Measurements from ENCODE around the gene CCNYL1.
"Not testable (repeated sequence)": the region's sequence is repeated elsewhere in the genome, so short reads cannot be mapped to it uniquely, and the experiment has no call there.

CCNYL1 gene

DNA sequence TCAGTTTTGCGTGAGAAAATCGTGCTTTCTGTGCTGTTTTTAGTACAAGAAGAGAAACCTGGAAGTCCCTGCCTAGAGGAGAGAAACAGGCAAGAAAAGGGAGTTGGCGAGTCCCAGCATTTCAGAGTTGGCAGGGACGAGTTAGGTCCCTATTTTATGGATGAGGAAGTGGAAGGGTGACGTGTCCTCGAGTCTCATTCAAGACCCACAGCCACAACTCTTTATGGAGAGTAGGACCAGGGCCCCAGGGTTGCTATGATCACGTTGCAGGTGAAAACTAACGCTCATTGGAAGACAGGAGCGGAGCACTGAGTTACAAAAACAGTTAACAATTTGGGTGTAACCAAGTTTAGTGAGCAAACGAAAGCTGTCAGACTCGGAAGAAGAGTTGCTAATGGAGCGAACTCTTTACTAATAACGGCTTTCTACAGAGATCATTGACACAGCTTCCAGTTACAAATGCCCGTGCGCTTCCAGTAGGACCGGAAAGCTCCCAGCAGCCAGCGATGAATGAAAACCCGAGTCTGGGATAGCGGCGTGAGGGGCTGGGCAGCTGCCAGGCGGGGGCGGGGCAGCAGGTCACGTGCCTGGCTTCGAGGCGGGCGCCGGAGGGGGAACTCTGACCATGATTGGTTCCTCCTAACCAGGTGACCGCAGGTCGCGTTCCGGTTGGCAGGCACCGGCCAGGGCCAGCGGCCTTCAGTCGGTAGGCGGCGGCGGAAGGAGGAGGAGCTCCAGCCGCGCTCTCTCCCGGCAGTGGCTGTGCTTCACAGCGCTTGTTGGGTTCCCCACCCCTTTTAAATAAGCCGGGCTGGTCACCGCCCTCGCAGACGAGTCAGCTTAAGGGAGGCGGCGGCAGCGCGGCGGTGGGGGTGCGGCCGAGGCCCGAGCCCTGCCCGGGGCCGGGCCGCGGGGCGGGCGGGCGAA, at the start of gene CCNYL1:
Gene CCNYL1 (plus strand): TSS at position 827 of the 927 bp plus-strand sequence. CDS start 257 bp downstream, outside the sequence.
- in situ Hi-C loops (cut with HindIII; ENCODE audit: low sequenced_read_pairs), result no loop called here

DNA sequence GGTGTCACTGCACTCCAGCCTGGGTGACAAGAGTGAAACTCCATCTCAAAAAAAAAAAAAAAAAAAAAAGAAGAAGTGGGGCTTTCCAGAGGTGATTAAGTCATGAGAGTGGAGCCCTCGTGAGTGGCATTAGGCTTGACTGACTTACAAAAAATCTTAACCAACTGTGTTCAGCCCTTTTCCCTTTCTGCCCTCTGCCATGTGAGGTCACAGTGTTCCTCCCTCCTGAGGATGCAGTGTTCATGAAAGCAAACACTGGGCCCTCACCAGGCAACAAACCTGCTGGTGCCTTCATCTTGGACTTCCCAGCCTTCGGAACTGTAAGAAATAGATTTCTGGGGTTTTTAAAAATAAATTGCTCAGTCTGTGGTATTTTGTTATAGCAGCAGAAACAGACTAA, 49.2 kb upstream of the CCNYL1 start:
- in situ Hi-C loops (cut with HindIII; ENCODE audit: low sequenced_read_pairs), result no loop called here

DNA sequence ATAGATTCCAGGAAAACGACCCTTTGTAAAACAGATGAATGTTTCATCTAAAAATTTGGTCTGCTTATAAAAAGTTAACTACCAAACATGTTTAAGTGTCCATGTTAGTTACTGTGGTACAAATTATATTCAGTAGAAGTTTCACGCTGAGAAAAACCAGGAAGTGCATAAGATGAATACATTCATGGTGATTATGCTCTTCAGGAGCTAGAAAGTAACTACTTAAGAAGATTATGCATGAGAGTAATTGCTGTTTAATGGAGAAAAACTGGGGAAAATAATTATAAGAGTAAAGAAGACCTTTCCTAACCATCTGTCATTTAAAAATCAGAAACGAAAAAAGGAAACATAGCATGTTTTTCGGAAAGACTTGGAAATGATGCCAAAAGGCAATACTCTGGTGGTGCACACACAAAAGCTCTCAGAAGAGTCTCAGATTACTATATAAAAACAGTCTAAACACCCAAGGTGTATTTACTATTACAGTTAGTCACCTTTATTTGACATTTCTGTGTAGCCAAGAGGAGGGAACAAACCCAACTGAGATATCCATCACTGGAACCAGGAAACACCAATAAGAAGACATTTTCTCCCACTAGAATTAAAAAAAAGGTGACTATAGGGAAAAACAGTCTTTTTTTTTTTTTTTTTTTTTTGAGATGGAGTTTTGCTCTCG, 47.4 kb upstream of the CCNYL1 start:
- in situ Hi-C loops (cut with HindIII; ENCODE audit: low sequenced_read_pairs), result no loop called here

DNA sequence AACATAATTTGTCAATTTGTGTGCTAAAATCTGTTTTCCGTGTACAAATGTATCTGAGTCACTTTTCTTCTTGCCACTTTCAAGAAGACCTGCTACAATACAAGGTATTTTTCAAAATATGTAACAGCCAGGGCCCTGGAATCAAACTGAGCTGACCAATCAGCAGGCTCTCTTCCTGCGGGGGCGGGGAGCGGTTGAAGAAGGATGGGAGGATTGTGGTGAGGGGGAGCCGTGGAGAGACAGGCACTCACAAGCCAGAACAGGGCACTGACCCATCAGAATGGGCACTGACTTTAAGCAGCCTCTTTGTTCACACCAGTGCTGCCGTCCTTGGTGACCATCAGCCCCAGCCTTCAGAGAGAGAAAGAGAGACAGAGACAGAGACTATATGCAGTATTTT, 40.6 kb upstream of the CCNYL1 start:
- in situ Hi-C loops (cut with HindIII; ENCODE audit: low sequenced_read_pairs), result loop anchor here (5.0 kb wide), 1 partner anchor 34 kb away; no protein-coding TSS in a partner anchor

DNA sequence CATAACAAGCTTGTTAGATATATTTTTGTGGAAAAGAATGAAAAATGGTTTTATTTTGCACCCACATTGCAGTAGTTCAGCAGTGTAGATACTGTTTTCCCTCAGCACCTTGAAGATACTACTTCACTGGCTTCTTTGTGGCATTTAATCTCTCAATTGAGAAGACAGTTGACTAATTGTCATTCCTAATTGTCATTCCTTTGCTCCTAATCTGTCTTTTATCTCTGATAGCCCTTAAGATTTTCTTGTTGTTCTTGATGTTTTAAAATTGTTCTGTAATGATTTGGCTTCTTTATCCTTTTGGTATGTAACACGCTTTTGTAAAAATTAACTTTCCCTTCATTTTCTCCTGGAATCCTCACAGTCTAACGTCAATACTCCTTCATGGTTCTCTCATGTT, 38.0 kb upstream of the CCNYL1 start:
- in situ Hi-C loops (cut with HindIII; ENCODE audit: low sequenced_read_pairs), result loop anchor here (5.0 kb wide), 1 partner anchor 36 kb away; no protein-coding TSS in a partner anchor

DNA sequence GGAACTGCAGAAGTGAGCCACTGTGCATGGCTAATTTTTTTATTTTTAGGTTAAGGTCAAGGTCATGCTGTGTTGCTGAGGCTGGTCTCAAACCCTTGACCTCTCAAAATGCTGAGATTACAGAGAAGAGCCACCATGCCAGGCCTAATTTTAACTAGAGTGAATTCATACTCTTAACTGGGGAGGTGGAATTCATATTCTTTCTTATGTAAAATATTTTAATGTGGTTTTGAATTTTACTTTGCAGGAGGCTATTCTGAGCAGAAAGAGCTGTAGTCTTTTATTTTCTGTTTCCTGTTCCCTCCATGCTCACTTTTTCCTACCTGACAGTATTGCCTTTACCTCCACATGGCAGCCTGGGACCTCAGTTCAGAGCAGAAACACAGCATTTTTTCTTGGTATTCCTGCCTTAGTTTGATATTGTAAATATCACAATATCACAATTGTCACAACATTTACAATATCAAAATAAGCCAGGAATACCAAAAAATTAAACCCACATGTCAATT, 37.1 kb upstream of the CCNYL1 start:
- in situ Hi-C loops (cut with HindIII; ENCODE audit: low sequenced_read_pairs), result loop anchor here (5.0 kb wide), 1 partner anchor 37 kb away; no protein-coding TSS in a partner anchor

DNA sequence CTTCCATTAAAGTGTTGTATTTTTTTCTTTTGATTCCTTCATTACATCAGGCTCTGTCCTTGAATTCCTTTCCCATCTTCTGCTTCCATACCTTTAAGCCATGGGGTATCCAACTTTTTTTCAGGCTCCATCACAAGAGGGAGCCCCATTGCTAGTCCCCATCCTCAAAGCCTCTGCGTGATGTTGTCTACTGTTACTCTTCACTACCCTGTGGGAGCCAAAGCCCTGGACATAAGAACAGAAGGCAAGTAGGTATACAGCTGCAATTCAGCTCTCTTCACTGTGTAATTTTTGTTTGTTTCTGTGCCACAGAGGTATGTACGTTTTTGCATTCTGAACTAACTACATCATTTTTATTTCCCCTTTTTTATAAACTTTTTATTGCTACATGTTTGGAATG, 36.6 kb upstream of the CCNYL1 start:
- in situ Hi-C loops (cut with HindIII; ENCODE audit: low sequenced_read_pairs), result loop anchor here (5.0 kb wide), 1 partner anchor 38 kb away; no protein-coding TSS in a partner anchor

DNA sequence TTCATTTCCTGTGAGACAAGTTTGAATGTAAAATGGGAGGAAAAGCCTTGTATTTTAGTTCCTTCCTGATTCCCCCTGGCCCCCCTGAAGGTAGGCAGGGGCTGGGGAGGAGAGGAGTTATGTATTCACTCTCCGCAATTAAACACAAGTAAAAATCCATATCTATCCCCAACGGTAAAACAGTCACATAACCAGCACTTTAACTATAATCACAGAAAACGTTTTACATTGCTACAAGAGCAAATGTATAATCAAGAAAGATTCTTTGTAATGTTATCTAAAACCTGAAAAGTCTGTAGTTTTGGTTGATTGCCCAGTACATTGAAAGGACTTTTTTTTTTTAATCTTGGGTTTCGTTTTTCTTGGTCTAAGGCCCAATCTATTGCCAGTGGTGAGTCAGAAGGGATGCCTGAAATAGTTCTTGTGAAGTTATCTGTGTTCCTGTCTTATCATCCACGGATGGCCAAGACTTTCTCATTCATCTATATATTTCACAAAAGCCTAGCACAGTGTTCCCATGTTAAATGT, 34.5 kb upstream of the CCNYL1 start:
- in situ Hi-C loops (cut with HindIII; ENCODE audit: low sequenced_read_pairs), result no loop called here

DNA sequence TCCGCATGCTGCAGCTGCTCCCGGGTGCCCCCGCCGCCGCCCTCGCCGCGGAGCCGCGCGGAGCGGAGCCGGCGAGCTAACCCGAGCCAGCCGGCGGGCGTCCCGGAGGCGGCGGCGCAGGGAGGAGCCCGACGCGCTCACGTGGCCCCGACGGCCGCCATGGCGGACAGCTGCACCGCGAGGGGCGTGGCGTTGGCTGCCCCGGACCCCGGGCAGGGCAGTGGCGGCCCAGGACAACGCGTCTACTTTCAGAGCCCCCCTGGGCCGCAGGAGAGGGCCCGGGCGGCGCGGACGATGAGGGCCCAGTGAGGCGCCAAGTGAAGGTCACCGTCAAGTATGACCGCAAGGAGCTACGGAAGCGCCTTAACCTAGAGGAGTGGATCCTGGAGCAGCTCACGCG, 30.0 kb upstream of the CCNYL1 start:
- in situ Hi-C loops (cut with HindIII; ENCODE audit: low sequenced_read_pairs), result no loop called here

DNA sequence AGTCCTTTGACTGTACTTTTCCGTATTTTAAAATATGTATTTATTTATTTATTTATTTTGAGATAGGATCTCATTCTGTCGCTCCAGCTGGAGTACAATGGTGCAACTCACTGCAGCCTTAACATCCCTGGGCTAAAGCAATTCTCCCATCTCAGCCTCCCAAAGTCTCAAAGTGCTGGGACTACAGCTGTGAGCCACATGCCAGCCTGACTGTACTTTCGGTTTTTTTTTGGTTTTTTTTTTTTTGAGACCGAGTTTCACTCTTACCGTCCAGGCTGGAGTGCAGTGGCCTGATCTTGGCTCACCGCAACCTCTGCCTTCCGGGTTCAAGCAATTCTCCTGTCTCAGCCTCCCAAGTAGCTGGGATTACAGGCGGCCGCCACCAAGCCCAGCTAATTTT, 28.9 kb upstream of the CCNYL1 start:
- in situ Hi-C loops (cut with HindIII; ENCODE audit: low sequenced_read_pairs), result no loop called here

DNA sequence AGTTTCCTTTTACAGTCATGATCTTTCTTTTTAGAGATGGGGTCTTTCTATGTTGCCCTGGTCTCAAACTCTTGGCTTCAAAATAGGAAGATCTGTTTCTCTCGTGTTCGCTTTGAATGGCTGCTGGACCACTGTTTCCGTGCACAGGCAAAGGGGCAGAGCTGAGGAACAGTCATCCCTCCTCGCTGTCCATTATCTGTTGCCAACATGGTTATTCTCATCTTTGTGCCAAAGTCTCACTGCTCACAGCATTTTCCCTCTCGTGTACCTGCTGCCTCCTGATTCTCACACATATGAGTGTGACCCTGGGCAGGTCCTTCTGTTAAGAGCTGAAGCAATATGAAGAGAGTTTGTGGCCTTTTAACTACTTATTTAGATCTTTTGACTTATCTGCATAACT, 28.0 kb upstream of the CCNYL1 start:
- in situ Hi-C loops (cut with HindIII; ENCODE audit: low sequenced_read_pairs), result no loop called here

DNA sequence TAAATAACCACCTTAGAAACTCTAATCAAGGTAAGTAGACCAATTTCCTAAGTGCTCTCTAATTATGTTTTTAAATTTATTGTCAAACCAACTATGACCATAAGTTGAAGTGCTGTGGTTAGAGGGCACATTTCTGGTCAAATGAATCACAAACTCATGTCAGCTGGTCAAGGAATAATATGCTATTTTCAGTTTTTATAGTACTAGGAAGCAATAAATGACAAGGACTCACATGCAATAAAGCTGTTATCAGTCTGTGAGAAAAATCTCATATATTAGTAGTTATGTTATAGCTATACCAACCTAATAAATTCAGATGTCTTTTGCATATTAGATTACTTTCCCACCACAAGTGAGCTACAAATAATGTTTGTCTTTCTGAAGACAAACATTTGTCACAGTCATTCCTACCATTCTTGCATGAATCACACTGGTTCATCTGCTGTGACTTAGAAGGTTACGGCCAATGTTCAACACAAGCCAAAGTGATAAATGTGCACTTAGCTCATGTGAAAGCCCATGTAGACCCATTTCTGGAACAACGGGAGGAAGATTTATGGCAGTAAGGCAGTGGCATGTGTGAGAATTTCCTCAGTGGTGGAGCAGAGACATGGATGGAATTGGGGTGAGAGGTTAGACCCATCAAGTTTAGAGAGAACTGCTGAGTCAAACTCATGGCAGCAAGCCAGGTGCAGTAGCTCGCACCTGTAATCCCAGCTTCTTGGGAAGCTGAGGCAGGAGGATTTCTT, 27.4 kb upstream of the CCNYL1 start:
- in situ Hi-C loops (cut with HindIII; ENCODE audit: low sequenced_read_pairs), result no loop called here

DNA sequence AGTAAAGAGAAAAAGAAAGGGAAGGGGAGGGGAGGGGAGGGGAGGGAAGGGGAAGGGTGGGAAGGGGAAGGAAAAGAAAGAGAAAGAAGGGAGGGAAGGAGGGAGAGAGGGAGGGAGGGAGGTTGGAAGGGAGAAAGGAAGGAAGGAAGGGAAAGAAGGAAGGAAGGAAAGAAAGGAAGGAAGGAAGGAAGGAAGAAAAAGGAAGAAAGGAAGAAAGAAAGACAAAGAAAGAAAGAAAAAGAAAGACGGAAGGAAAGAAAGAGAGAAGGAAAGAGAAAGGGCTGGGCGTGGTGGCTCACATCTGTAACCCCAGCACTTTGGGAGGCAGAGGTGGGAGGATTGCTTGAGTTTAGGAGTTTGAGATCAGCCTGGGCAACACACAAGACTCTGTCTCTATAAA, 24.6 kb upstream of the CCNYL1 start:
- in situ Hi-C loops (cut with HindIII; ENCODE audit: low sequenced_read_pairs), result no loop called here

DNA sequence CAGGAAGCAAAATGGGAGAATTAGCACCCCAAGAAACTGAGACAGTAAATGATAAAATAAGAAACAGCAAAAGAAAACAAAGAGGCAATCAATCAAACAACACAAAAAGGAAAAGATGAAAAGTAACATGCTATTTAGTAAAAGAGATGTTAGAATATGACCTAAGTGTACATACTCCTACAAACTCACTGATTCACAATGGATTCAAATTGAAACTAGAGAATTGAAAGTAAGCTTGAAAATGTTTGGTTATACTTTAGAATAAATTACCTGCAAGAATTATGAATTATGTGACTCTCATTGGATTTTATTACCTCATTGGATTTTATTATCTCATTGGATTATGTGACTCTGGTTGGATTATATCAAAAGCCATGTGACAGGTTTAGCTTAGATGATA, 22.8 kb upstream of the CCNYL1 start:
- in situ Hi-C loops (cut with HindIII; ENCODE audit: low sequenced_read_pairs), result no loop called here

DNA sequence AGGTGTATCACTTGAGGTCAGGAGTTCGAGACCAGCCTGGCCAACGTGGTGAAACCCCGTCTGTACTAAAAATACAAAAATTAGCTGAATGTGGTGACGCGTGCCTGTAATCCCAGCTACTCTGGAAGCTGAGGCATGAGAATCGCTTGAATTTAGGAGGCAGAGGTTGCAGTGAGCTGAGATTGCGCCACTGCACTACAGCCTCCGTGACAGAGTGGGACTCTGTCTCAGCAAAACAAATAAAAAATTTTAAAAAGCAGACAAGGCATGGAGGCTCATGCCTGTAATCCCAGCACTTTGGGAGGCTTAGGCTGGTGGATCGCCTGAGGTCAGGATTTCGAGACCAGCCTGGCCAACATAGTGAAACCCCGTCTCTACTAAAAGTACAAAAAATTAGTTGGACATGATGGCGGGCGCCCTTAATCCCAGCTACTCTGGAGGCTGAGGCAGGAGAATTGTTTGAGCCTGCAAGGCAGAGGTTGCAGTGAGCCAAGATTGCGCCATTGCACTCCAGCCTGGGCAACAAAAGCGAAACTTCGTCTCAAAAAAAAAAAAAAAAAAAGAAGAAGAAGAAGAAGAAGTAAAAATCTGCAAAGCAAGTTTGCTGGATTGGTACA, 20.5 kb upstream of the CCNYL1 start:
- in situ Hi-C loops (cut with HindIII; ENCODE audit: low sequenced_read_pairs), result not testable (repeated sequence)

DNA sequence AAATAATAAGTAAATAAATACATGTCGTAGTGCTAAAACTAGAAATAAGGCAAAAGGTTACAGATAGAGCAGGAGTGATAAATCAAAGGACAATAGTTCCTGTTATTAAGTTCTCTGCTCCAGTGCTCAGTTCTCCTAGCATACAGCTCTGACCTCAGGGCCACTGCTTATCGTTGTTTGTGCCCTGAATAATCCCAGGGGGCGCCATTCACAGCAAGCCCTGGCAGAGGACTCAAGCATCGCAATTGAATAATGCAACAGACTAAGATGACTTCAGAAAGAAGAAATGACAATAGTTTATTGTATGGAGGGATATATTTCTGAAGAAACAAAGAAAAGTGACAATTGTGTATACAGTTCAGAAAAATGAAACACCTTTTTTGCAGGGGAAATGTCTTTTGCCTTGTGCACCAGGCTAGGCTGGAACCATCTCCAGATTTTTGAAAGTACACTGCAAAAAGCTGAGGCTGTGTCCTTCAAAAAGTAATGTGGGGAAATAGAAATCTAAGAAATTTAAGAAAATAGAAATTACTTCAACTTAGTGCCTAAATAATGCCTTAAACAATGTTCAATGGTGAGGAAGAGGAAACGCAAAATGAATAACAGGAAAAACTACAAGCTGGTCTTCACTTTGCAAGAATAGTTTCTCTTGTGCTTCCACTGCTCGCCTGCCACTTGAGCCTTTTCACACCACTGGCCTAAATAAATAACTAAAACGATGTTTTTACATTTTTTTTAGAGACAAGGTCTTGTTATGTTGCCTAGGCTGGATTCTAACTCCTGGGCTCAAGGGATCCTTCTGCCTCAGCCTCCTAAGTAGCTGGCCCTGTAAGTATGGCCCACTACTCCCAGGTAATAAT, 19.0 kb upstream of the CCNYL1 start:
- in situ Hi-C loops (cut with HindIII; ENCODE audit: low sequenced_read_pairs), result no loop called here

DNA sequence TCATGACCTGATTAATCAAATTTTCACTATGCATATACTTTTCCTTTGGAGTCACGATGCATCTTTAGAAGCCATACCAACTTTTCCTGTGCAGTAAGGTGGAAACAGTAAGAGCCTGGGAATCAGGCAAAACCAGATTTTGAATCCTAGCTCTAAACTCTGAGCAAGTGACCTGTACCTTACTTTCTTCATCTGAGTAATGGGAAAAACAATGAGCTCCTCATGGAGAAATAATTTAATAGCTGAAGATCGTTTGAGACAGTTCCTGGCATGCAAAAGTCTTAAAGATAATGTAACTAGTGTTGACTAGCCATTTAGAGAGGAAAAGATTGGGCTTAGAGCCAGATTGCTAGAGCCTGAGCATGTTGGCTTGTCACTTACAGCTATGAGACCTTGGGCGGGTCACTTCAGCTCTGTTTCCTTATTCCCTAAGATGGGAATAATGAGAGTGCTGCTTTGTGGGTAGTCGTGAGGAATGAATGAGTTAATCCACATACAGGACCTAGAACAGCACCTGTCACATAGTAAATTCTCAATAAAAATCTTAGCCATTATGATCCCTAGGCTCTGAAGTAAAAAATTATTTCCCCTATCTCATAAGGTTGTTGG, 17.7 kb upstream of the CCNYL1 start:
- in situ Hi-C loops (cut with HindIII; ENCODE audit: low sequenced_read_pairs), result no loop called here

DNA sequence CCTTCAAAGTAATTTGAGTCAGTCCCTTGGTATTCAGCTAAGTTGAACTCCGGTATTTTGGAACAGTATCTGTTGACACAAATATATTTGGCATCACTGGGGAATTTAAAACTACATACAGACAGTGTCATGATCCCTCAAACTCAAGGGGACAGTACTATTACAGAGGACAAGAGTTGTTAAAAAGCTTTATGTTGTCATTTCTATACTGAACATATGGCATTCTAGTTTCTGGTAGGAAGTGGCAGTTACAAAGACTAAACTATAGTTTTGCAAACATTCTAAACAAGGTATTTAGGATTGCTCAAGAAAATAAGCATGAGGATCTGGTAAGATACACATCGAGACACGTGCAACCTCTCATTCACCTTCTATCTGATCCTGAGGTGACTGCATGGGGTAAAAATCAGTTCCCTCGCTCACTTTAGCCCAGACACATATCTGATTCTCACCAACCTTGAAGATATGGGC, 16.6 kb upstream of the CCNYL1 start:
- in situ Hi-C loops (cut with HindIII; ENCODE audit: low sequenced_read_pairs), result no loop called here

DNA sequence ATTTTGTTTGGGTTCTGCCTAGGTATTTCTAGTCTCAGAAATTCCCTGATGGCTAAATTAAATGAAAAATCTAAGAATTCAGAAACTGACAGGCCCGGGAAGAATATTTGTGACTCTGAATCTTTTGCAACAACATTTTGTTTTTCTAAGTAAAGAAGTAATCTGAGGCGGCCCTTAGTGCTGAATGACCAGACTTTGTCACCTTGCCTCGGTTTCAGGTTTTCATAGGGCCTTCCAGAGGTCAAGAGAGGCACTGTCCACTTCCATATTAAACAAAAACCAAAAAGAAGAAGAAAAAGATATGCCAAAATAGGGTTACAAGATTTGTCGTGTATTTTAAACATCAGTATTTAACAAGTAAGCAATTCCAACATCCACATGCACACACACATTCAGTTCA, 16.1 kb upstream of the CCNYL1 start:
- in situ Hi-C loops (cut with HindIII; ENCODE audit: low sequenced_read_pairs), result no loop called here
